OCI-LY7 (cell line): ENCODE measurements around the gene ANKFY1. TPM values are rescaled to one million over a fixed set of nuclear protein-coding genes. Genes with fewer than 3 reads are reported as not detected.

Experiments used
- BruUV-seq: library from RNA; stranded (reverse); fragments of 400-500 nt; replicated peaks from 2 replicates; lab custom pipeline; 2021; lab: Mats Ljungman, UMichigan
- CTCF ChIA-PET: fragments of 300-600 bp; sonication (Branson Sonifier 250); formaldehyde crosslinking; loops from one replicate; lab custom pipeline; 2022; ENCODE audit warnings: antibody characterized with exemption; ENCODE audit not compliant: unreplicated experiment; lab: Charles Lee
- POLR2A ChIA-PET: fragments of 300-600 bp; sonication (Branson Sonifier 250); formaldehyde crosslinking; loops from one replicate; lab custom pipeline; 2022; ENCODE audit warnings: antibody characterized with exemption; lab: Charles Lee
- DNase-seq: peaks from one replicate; pipeline ENCODE4 v3.0.0-alpha.2; 2015; ENCODE audit warnings: low spot score
- H2AFZ ChIP-seq: fragments of 200-600 bp; sonication (generic), shearing (Covaris generic); 2 replicates; pipeline ENCODE4 v1.6.1; 2014; ENCODE audit warnings: mild to moderate bottlenecking, antibody characterized with exemption, low read length, moderate library complexity
- H3K27ac ChIP-seq: fragments of 200-600 bp; sonication (generic); 2 replicates; pipeline ENCODE4 v1.5.1; 2014; ENCODE audit warnings: mixed run types, low read depth, mild to moderate bottlenecking, moderate library complexity, low read length, inconsistent platforms; ENCODE audit not compliant: poor library complexity, severe bottlenecking
- H3K36me3 ChIP-seq: fragments of 200-600 bp; sonication (generic); 2 replicates; pipeline ENCODE4 v1.6.1; 2014; ENCODE audit warnings: mild to moderate bottlenecking, antibody characterized with exemption, low read length, moderate library complexity, mixed read lengths; ENCODE audit not compliant: insufficient read depth
- H3K4me1 ChIP-seq: fragments of 200-600 bp; sonication (generic); 2 replicates; pipeline ENCODE4 v1.5.1; 2014; ENCODE audit warnings: mild to moderate bottlenecking, low read length; ENCODE audit not compliant: insufficient read depth, poor library complexity, severe bottlenecking
- H3K4me2 ChIP-seq: fragments of 200-600 bp; sonication (generic); 2 replicates; pipeline ENCODE4 v1.6.1; 2014; ENCODE audit warnings: mild to moderate bottlenecking, low read length
- H3K4me3 ChIP-seq: fragments of 200-600 bp; sonication (generic); 2 replicates; pipeline ENCODE4 v1.5.1; 2014; ENCODE audit warnings: mild to moderate bottlenecking, low read depth, low read length; ENCODE audit not compliant: poor library complexity, severe bottlenecking
- H3K79me2 ChIP-seq: fragments of 200-600 bp; sonication (generic); 2 replicates; pipeline ENCODE4 v1.6.1; 2016; ENCODE audit warnings: low read depth, mild to moderate bottlenecking, low read length, moderate library complexity, mixed read lengths; ENCODE audit not compliant: insufficient read depth
- H3K9me2 ChIP-seq: fragments of 200-600 bp; sonication (generic); 2 replicates; pipeline ENCODE4 v1.6.1; 2016; ENCODE audit warnings: mild to moderate bottlenecking, low read length, mixed read lengths; ENCODE audit not compliant: insufficient read depth
- H3K9me3 ChIP-seq: fragments of 200-600 bp; sonication (generic); 2 replicates; pipeline ENCODE4 v1.6.1; 2014; ENCODE audit warnings: mild to moderate bottlenecking, mixed run types, low read length, mixed read lengths
- H4K20me1 ChIP-seq: fragments of 200-600 bp; sonication (generic); 2 replicates; pipeline ENCODE4 v1.6.1; 2014; ENCODE audit warnings: mild to moderate bottlenecking, antibody characterized with exemption, low read length, moderate library complexity, mixed read lengths; ENCODE audit not compliant: insufficient read depth
- CTCF ChIP-seq: fragments of 200-600 bp; sonication (generic); conservative IDR thresholded peaks from 2 replicates; pipeline ENCODE4 v1.5.1; 2014; ENCODE audit warnings: mild to moderate bottlenecking, antibody characterized with exemption, low read length, moderate library complexity, mixed read lengths
- EZH2phosphoT487 ChIP-seq: fragments of 200-600 bp; sonication (generic); IDR thresholded peaks from 2 replicates; pipeline ENCODE4 v1.6.1; 2018; ENCODE audit warnings: low read depth, borderline replicate concordance, mild to moderate bottlenecking, mixed run types, antibody characterized with exemption, low read length, moderate library complexity, mixed read lengths
- intact Hi-C: fragments of 100-400 bp; cut with micrococcal nuclease; formaldehyde crosslinking; loops from one replicate; pipeline ENCODE4 v1.10.0; 2022; ENCODE audit not compliant: unreplicated experiment
- total RNA-seq, 2 experiments: library from RNA; depleted of rRNA in 1 of 2; stranded (reverse); fragments of >200 nt in 1 of 2; shearing (Covaris generic) in 1 of 2; gene quantifications; 2 replicates each; pipeline ENCODE4 v1.2.3, GENCODE V29; 2014 to 2022

ANKFY1 gene
- total RNA-seq, 2 experiments from 2014 or later, result 25.9 to 56.7 TPM

- Histone ChIP-seq H3K9me2 (no peaks in the 10 kb centered on the region), H3K27ac (no peak overlapping the region), H3K4me1 (peaks cover 9% of the 10 kb centered on the region), H3K9me3 (no peaks in the 10 kb centered on the region), H3K36me3 (peaks cover 34% of the 10 kb centered on the region), H3K4me2 (no peak overlapping the region), H3K4me3 (no peak overlapping the region), H3K79me2 (no peaks in the 10 kb centered on the region), H2AFZ (no peak overlapping the region), H4K20me1 (no peaks in the 10 kb centered on the region)
- POLR2A ChIA-PET, result interaction anchor here (0.6 to 1.5 kb wide), 2 partner anchors 19 to 246 kb away, joined by 3 read pairs; no protein-coding TSS in a partner anchor
- intact Hi-C loops, result no loop called here
- no TSS peak for BruUV-seq
- DNase-seq, result no peak
- CTCF ChIA-PET, result no interaction called here
- TF ChIP-seq CTCF, result no peak
These were observed 101.5 kb downstream of the ANKFY1 start for GRCh38 chr17:4162321-4162720.

- CTCF ChIA-PET, result no interaction called here
- no peak overlapping the region for H2AFZ ChIP-seq
- intact Hi-C loops, result no loop called here
- no peak overlapping the region for H3K4me3 ChIP-seq
- H3K9me3 ChIP-seq, result no peaks in the 10 kb centered on the region
- DNase-seq, result no peak
- H3K4me2 ChIP-seq, result no peak overlapping the region
- peaks cover 30% of the 10 kb centered on the region for H3K36me3 ChIP-seq
- POLR2A ChIA-PET, result no interaction called here
- H3K9me2 ChIP-seq, result no peaks in the 10 kb centered on the region
- no TSS peak for BruUV-seq
- TF ChIP-seq CTCF, result no peak
- H3K4me1 ChIP-seq, result peaks cover 9% of the 10 kb centered on the region
- no peak overlapping the region for H3K27ac ChIP-seq
- H4K20me1 ChIP-seq, result no peaks in the 10 kb centered on the region
- no peaks in the 10 kb centered on the region for H3K79me2 ChIP-seq
These were observed 101.8 kb downstream of the ANKFY1 start for GRCh38 chr17:4161967-4162305.

- no peak overlapping the region for H3K4me3 ChIP-seq
- H3K27ac ChIP-seq, result no peak overlapping the region
- H3K9me2 ChIP-seq, result no peaks in the 10 kb centered on the region
- no peak for TF ChIP-seq EZH2phosphoT487
- no peak for TF ChIP-seq CTCF
- POLR2A ChIA-PET, result interaction anchor here (0.6 to 1.2 kb wide), 2 partner anchors 11 to 174 kb away, joined by 3 read pairs; no protein-coding TSS in a partner anchor
- peaks cover 9% of the 10 kb centered on the region for H3K4me1 ChIP-seq
- H4K20me1 ChIP-seq, result no peaks in the 10 kb centered on the region
- H3K79me2 ChIP-seq, result no peaks in the 10 kb centered on the region
- BruUV-seq, result no TSS peak
- H3K36me3 ChIP-seq, result peaks cover 25% of the 10 kb centered on the region
- H3K4me2 ChIP-seq, result no peak overlapping the region
- no peaks in the 10 kb centered on the region for H3K9me3 ChIP-seq
- DNase-seq, result no peak
- CTCF ChIA-PET, result no interaction called here
- intact Hi-C loops, result no loop called here
- H2AFZ ChIP-seq, result no peak overlapping the region
These were observed 102.4 kb downstream of the ANKFY1 start for GRCh38 chr17:4161192-4161966.
